A673 (cell line): Measurements from ENCODE around the gene ERH. TPM values are rescaled to one million over a fixed set of nuclear protein-coding genes. Genes with fewer than 3 reads are reported as not detected.

ENCODE experiments used
- BruUV-seq: library from RNA; stranded (reverse); fragments of 400-500 nt; replicated peaks from 2 replicates; lab custom pipeline; 2021; lab: Mats Ljungman, UMichigan
- CTCF ChIA-PET: fragments of 300-600 bp; sonication (Branson Sonifier 250); formaldehyde crosslinking; loops from one replicate; lab custom pipeline; 2022; ENCODE audit warnings: antibody characterized with exemption; lab: Charles Lee
- POLR2A ChIA-PET: fragments of 300-600 bp; sonication (Branson Sonifier 250); formaldehyde crosslinking; loops from one replicate; lab custom pipeline; 2022; ENCODE audit warnings: antibody characterized with exemption; ENCODE audit not compliant: low non-redundant PET; lab: Charles Lee
- DNase-seq: peaks from one replicate; pipeline ENCODE4 v3.0.0-alpha.2; 2015; ENCODE audit warnings: low spot score
- H3K27ac ChIP-seq: fragments of 200-600 bp; sonication (generic); 2 replicates; pipeline ENCODE4 v1.5.1; 2016; ENCODE audit warnings: mixed run types, low read depth, mild to moderate bottlenecking, mixed read lengths, antibody characterized with exemption, low read length; ENCODE audit not compliant: poor library complexity, severe bottlenecking
- H3K27me3 ChIP-seq: fragments of 200-600 bp; sonication (generic); replicated peaks from 2 replicates; pipeline ENCODE4 v1.6.1; 2017; ENCODE audit warnings: mixed run types, low read depth, mild to moderate bottlenecking, mixed read lengths, antibody characterized with exemption, low read length; ENCODE audit not compliant: insufficient read depth, poor library complexity
- H3K36me3 ChIP-seq: fragments of 200-600 bp; sonication (generic); 2 replicates; pipeline ENCODE4 v1.6.1; 2016; ENCODE audit warnings: mixed run types, mild to moderate bottlenecking, mixed read lengths, antibody characterized with exemption, low read length; ENCODE audit not compliant: insufficient read depth, poor library complexity, severe bottlenecking
- H3K4me1 ChIP-seq: fragments of 200-600 bp; sonication (generic); 2 replicates; pipeline ENCODE4 v1.6.1; 2017; ENCODE audit warnings: mixed run types, mild to moderate bottlenecking, mixed read lengths, antibody characterized with exemption, low read length; ENCODE audit not compliant: insufficient read depth, poor library complexity, severe bottlenecking
- H3K4me3 ChIP-seq: fragments of 200-600 bp; sonication (generic); 2 replicates; pipeline ENCODE4 v1.5.1; 2016; ENCODE audit warnings: low read depth, mixed run types, mild to moderate bottlenecking, mixed read lengths, low read length; ENCODE audit not compliant: poor library complexity, severe bottlenecking
- H3K9me3 ChIP-seq: fragments of 200-600 bp; sonication (generic); 2 replicates; pipeline ENCODE4 v1.6.1; 2016; ENCODE audit warnings: mixed run types, low read depth, mild to moderate bottlenecking, mixed read lengths, antibody characterized with exemption, low read length; ENCODE audit not compliant: poor library complexity, severe bottlenecking
- EZH2 ChIP-seq: fragments of 200-600 bp; sonication (generic); IDR thresholded peaks from 2 replicates; pipeline ENCODE4 v1.6.1; 2017; ENCODE audit warnings: borderline replicate concordance, low read depth, mild to moderate bottlenecking, mixed read lengths, antibody characterized with exemption, low read length; ENCODE audit not compliant: poor library complexity, severe bottlenecking
- intact Hi-C: fragments of 100-400 bp; cut with micrococcal nuclease; formaldehyde crosslinking; loops from one replicate; pipeline ENCODE4 v1.10.0; 2022; ENCODE audit not compliant: unreplicated experiment
- total RNA-seq: library from RNA; stranded (reverse); gene quantifications from 2 replicates; pipeline ENCODE4 v1.2.3, GENCODE V29; 2021
- TF ChIP-seq, protein P1 (sequence below): fragments of 300-800, 200-600 bp; sonication (generic); conservative IDR thresholded peaks from 2 replicates; pipeline ENCODE4 v1.5.1; 2017; ENCODE audit warnings: low read depth, mild to moderate bottlenecking, antibody characterized with exemption, low read length, moderate library complexity, mixed read lengths

ERH gene
- total RNA-seq, 1 experiment from 2014 or later = 472 TPM

DNA sequence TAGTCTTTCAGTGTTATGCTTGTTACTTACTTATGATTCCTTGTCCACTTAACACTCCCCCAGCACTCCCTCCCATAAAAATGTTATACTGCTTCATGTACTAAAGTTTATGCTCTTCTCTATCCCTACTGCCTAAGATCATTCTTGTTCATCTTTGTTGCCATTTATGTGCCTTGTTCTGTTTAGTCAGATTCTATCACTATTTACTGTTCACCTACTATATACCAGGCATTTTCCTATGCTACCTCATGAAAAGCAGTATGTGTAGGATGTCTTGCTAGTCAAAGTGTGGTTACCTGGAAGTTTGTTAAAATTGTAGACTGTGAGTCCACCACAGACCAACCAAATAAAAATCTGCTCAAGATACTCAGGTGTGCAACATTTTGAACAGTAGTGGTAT is 23.9 kb downstream of the ERH start:
- TF ChIP-seq, protein P1, sequence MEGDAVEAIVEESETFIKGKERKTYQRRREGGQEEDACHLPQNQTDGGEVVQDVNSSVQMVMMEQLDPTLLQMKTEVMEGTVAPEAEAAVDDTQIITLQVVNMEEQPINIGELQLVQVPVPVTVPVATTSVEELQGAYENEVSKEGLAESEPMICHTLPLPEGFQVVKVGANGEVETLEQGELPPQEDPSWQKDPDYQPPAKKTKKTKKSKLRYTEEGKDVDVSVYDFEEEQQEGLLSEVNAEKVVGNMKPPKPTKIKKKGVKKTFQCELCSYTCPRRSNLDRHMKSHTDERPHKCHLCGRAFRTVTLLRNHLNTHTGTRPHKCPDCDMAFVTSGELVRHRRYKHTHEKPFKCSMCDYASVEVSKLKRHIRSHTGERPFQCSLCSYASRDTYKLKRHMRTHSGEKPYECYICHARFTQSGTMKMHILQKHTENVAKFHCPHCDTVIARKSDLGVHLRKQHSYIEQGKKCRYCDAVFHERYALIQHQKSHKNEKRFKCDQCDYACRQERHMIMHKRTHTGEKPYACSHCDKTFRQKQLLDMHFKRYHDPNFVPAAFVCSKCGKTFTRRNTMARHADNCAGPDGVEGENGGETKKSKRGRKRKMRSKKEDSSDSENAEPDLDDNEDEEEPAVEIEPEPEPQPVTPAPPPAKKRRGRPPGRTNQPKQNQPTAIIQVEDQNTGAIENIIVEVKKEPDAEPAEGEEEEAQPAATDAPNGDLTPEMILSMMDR = no peak
- TF ChIP-seq EZH2 = no peak
- POLR2A ChIA-PET = no interaction called here
- intact Hi-C loops = no loop called here
- Histone ChIP-seq H3K27me3 (no peaks in the 10 kb centered on the region), H3K9me3 (no peaks in the 10 kb centered on the region), H3K36me3 (peaks cover 42% of the 10 kb centered on the region), H3K4me1 (no peaks in the 10 kb centered on the region), H3K27ac (no peak overlapping the region), H3K4me3 (no peak overlapping the region)
- CTCF ChIA-PET = no interaction called here
- no peak for DNase-seq
- BruUV-seq = no TSS peak

DNA sequence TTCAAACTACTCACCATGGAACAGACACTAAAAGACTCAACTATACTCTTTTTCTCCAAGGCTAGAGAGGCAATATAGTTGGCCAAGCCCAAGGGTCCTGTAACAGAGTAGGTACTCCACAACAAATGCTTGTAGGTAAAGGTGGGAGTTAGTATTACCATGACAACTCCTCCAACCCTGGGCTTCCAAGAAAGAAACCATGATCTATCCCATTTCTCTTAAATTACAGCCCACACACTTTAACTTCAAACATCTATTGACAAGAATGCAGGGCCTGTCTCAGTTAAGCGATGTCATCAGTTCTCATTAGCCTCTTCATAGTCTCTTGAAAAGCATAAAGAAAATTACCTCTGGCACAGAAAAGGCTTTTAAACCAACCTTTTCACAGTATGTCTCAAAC is 25.0 kb downstream of the ERH start:
- H3K36me3 ChIP-seq = peaks cover 37% of the 10 kb centered on the region
- no peak for DNase-seq
- no peaks in the 10 kb centered on the region for H3K27me3 ChIP-seq
- no TSS peak for BruUV-seq
- ChIA-PET POLR2A (no interaction called here), CTCF (no interaction called here)
- no peak overlapping the region for H3K27ac ChIP-seq
- H3K4me3 ChIP-seq = no peak overlapping the region
- TF ChIP-seq, protein P1 = no peak
- intact Hi-C loops = no loop called here
- no peaks in the 10 kb centered on the region for H3K4me1 ChIP-seq
- H3K9me3 ChIP-seq = no peaks in the 10 kb centered on the region

DNA sequence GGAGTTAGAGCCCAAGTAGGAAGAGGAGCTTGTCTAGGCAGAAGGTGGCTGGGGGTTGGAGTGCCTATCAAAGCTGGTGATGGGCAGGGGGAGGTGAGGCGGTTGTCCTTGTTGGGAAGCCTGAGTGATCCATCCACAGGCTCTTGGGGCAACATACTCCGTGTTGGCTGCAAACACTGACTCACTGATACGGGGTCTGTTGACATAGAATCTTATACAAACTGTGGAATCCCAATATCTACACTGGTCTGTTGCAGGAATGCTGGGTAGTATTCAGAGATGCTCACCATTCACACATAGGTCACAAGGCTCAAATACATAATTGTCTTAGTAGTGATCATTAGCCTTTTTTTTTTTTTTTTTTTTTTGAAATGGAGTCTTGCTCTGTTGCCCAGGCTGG is 26.0 kb downstream of the ERH start:
- Histone ChIP-seq H3K4me1 (no peaks in the 10 kb centered on the region), H3K27me3 (no peaks in the 10 kb centered on the region), H3K27ac (no peak overlapping the region), H3K9me3 (no peaks in the 10 kb centered on the region), H3K36me3 (peaks cover 27% of the 10 kb centered on the region), H3K4me3 (no peak overlapping the region)
- no TSS peak for BruUV-seq
- no peak for DNase-seq
- TF ChIP-seq, protein P1 = no peak
- TF ChIP-seq EZH2 = no peak
- ChIA-PET CTCF (interaction anchor here (0.6 kb wide), 1 partner anchor 88 kb away, joined by 3 read pairs; no protein-coding TSS in a partner anchor), POLR2A (no interaction called here)
- intact Hi-C loops = no loop called here
